ENCODE measurements around the gene SEM1.

GRCh38 chr7:96738705-96739104, 29.1 kb upstream of the SEM1 start:
- TF ChIP-seq, protein P1, sequence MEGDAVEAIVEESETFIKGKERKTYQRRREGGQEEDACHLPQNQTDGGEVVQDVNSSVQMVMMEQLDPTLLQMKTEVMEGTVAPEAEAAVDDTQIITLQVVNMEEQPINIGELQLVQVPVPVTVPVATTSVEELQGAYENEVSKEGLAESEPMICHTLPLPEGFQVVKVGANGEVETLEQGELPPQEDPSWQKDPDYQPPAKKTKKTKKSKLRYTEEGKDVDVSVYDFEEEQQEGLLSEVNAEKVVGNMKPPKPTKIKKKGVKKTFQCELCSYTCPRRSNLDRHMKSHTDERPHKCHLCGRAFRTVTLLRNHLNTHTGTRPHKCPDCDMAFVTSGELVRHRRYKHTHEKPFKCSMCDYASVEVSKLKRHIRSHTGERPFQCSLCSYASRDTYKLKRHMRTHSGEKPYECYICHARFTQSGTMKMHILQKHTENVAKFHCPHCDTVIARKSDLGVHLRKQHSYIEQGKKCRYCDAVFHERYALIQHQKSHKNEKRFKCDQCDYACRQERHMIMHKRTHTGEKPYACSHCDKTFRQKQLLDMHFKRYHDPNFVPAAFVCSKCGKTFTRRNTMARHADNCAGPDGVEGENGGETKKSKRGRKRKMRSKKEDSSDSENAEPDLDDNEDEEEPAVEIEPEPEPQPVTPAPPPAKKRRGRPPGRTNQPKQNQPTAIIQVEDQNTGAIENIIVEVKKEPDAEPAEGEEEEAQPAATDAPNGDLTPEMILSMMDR (IDR thresholded peaks at IDR 0.05): no peak
- no peak for TF ChIP-seq POLR2A (IDR thresholded peaks at IDR 0.05)
- no peak for TF ChIP-seq EP300 (IDR thresholded peaks at IDR 0.05)

Measured in sigmoid colon (tissue), 4 donors.